Thyroid gland (tissue), 4 donors: Measurements from ENCODE around the gene AP1S1.
A peak's percentile ranks its signal among the peaks of the same experiment; 100 is the strongest.

Source experiments
- POLR2A ChIP-seq, 2 donors: fragments of 450-650 bp; IDR thresholded peaks; one replicate each; pipeline ENCODE4 v1.6.1; 2017; ENCODE audit warnings: antibody characterized with exemption in 2 of 2, mild to moderate bottlenecking in 2 of 2, moderate library complexity in 1 of 2
- TF ChIP-seq, protein P1 (sequence below), 6 experiments: fragments of 200-600 bp in 3 of 6; fragments of 450-650 bp in 3 of 6; sonication (generic) in 3 of 6; IDR thresholded peaks; one replicate each; pipeline ENCODE4 v1.5.1; 2016 to 2019; ENCODE audit warnings: antibody characterized with exemption in 6 of 6, mild to moderate bottlenecking in 2 of 6, inconsistent platforms in 1 of 6, moderate library complexity in 1 of 6

- no peak for TF ChIP-seq POLR2A (IDR thresholded peaks at IDR 0.05)
- TF ChIP-seq, protein P1, sequence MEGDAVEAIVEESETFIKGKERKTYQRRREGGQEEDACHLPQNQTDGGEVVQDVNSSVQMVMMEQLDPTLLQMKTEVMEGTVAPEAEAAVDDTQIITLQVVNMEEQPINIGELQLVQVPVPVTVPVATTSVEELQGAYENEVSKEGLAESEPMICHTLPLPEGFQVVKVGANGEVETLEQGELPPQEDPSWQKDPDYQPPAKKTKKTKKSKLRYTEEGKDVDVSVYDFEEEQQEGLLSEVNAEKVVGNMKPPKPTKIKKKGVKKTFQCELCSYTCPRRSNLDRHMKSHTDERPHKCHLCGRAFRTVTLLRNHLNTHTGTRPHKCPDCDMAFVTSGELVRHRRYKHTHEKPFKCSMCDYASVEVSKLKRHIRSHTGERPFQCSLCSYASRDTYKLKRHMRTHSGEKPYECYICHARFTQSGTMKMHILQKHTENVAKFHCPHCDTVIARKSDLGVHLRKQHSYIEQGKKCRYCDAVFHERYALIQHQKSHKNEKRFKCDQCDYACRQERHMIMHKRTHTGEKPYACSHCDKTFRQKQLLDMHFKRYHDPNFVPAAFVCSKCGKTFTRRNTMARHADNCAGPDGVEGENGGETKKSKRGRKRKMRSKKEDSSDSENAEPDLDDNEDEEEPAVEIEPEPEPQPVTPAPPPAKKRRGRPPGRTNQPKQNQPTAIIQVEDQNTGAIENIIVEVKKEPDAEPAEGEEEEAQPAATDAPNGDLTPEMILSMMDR (IDR thresholded peaks at IDR 0.05) = peak; percentile 44 to 87 (median 55)
Observed at GRCh38 chr7:101138213-101138870, 15.9 kb upstream of the AP1S1 start.
